Naive thymus-derived CD8-positive, alpha-beta T cell (primary cell): Measurements from ENCODE around the gene MAPKBP1. TPM values are rescaled to one million over a fixed set of nuclear protein-coding genes. Genes with fewer than 3 reads are reported as not detected.
A peak's percentile ranks its signal among the peaks of the same experiment; 100 is the strongest.

Experiments used
- ATAC-seq, 2 donors: fragments of 150-1000 bp; cut with Tn5 transposase in 1 of 2; sonication (Bioruptor Pico), chemical (Tn5 transposase) in 1 of 2; 1 replicate in 1 of 2; 2 replicates in 1 of 2; pipeline ENCODE4 v1.10.0; 2021; ENCODE audit warnings: mild to moderate bottlenecking in 2 of 2, moderate library complexity in 2 of 2
- POLR2A ChIA-PET: fragments of 350-600 bp; sonication (Branson Sonifier 250); formaldehyde crosslinking; loops from one replicate; lab custom pipeline; 2021; ENCODE audit warnings: antibody characterized with exemption; lab: Charles Lee
- DNase-seq, 10 donors: peaks; one replicate each; pipeline versions ENCODE4 v3.0.0 to v3.0.0-alpha.2; 2020 to 2022
- H3K27ac Mint-ChIP-seq, 10 donors: one replicate each; pipeline ENCODE4 v1.8.0; 2020 to 2022; ENCODE audit warnings: mild to moderate bottlenecking in 10 of 10, mixed read lengths in 10 of 10, moderate library complexity in 4 of 10, inconsistent platforms in 1 of 10
- H3K27me3 Mint-ChIP-seq, 5 donors: one replicate each; pipeline ENCODE4 v1.8.0; 2021 to 2022; ENCODE audit warnings: mixed read lengths in 5 of 5
- H3K36me3 Mint-ChIP-seq, 3 donors: one replicate each; pipeline ENCODE4 v1.8.0; 2020 to 2022; ENCODE audit warnings: mixed read lengths in 3 of 3, mild to moderate bottlenecking in 2 of 3, inconsistent platforms in 1 of 3
- H3K4me1 Mint-ChIP-seq, 4 donors: one replicate each; pipeline ENCODE4 v1.8.0; 2021 to 2022; ENCODE audit warnings: mixed read lengths in 4 of 4
- H3K4me3 Mint-ChIP-seq, 10 donors: one replicate each; pipeline ENCODE4 v1.8.0; 2020 to 2022; ENCODE audit warnings: mild to moderate bottlenecking in 10 of 10, mixed read lengths in 10 of 10, moderate library complexity in 6 of 10, inconsistent platforms in 1 of 10
- H3K9me3 Mint-ChIP-seq, 9 donors: one replicate each; pipeline ENCODE4 v1.8.0; 2020 to 2022; ENCODE audit warnings: mixed read lengths in 9 of 9, mild to moderate bottlenecking in 3 of 9, inconsistent platforms in 1 of 9, moderate library complexity in 1 of 9
- polyA plus RNA-seq, 3 donors: library from polyadenylated mRNA; unstranded; fragments of 300-500 nt; fragmentation: Illumina TruSeq; gene quantifications; one replicate each; pipeline ENCODE4 v1.2.3, GENCODE V29; 2021
- total RNA-seq, 8 experiments: library from RNA in 2 of 8; stranded (reverse) in 2 of 8; gene quantifications; one replicate each; pipeline ENCODE4 v1.2.3 and lab custom pipeline; 2021 to 2026

The MAPKBP1 gene
- total and polyA plus RNA-seq, 5 experiments from 2014 or later = 1.5 to 39.8 (median 4.0) TPM

- H3K9me3 Mint-ChIP-seq = no peaks in the 10 kb centered on the region
- POLR2A ChIA-PET = interaction anchor here (0.5 to 3.7 kb wide), 21 partner anchors 9 to 414 kb away, joined by 3 to 37 read pairs (median 4); partner anchors contain the start of genes JMJD7 and MGA
- H3K36me3 Mint-ChIP-seq = peaks cover 0 to 11% (median 2%) of the 10 kb centered on the region in 3 donors
- peak overlapping the region; percentile 86 to 97 (median 96) for H3K27ac Mint-ChIP-seq
- H3K4me1 Mint-ChIP-seq = peaks cover 29 to 59% (median 55%) of the 10 kb centered on the region in 4 donors
- H3K27me3 Mint-ChIP-seq = no peaks in the 10 kb centered on the region
- DNase-seq (no peak), ATAC-seq (no peak)
- H3K4me3 Mint-ChIP-seq = peak overlapping the region; percentile 90 to 99 (median 96)
Measured at GRCh38 chr15:41773729-41774061, 589 bp upstream of the MAPKBP1 start.

DNA sequence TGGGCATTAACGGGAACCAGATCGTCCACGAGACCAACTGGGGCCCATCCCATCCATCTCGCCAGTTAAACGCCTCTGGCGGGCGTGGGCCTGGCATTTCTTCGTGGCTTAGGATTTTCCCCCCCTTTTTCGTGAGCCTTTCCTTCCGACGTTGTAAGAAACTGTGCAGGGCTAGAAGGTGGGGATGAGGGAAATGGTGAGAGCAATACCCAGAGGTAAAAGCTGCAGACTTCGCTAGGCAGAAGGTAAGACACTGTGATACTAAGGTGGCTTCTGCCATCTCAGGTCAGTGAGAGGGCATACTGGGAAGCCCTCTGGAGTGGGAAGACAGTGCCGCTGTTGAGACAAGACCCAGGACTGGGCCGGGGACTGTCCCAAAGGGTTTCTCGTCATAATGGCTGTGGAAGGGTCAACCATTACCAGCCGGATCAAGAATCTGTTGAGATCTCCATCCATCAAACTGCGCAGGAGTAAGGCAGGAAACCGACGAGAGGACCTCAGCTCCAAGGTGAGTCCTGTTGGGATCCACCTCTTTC, 666 bp downstream of the MAPKBP1 start:
- DNase-seq = peak in 1 of 10 donors; percentile 2
- Mint-ChIP-seq H3K4me1 (peaks cover 34 to 70% (median 66%) of the 10 kb centered on the region in 4 donors), H3K9me3 (no peaks in the 10 kb centered on the region), H3K27ac (peak overlapping the region; percentile 64 to 97 (median 92)), H3K4me3 (peak overlapping the region; percentile 90 to 99 (median 96)), H3K27me3 (no peaks in the 10 kb centered on the region), H3K36me3 (peaks cover 2 to 9% (median 6%) of the 10 kb centered on the region in 3 donors)
- no peak for ATAC-seq
- POLR2A ChIA-PET = interaction anchor here (0.5 to 3.7 kb wide), 12 partner anchors 8 to 219 kb away, joined by 3 to 37 read pairs (median 4); partner anchors contain the start of genes JMJD7 and MGA

DNA sequence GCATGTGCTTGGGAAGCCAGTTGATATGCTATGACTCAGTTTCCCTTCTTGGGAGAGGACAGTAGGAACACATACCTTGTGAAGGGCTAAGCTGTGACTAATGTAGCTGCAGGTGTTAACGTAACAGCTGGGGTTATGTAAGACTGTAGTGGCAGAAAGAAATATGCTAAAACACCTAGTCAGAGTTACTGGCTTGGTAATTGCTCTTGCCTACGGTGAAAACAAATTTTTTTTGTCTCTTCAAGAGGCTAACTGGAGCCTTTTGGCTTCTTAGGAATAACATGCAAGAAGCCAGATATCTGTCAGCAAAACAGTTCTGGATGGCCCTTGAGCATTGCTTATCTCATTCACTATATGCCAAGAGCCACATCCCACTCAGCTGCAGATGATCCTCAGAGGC, 1.4 kb downstream of the MAPKBP1 start:
- Mint-ChIP-seq H3K27me3 (no peaks in the 10 kb centered on the region), H3K27ac (peak overlapping the region in 7 of 10 donors; percentile 34 to 97 (median 84)), H3K36me3 (peaks cover 5 to 12% (median 7%) of the 10 kb centered on the region in 3 donors), H3K4me3 (peak overlapping the region; percentile 90 to 99 (median 96)), H3K4me1 (peaks cover 35 to 77% (median 71%) of the 10 kb centered on the region in 4 donors), H3K9me3 (no peaks in the 10 kb centered on the region)
- DNase-seq = no peak
- POLR2A ChIA-PET = interaction anchor here (3.7 kb wide), 1 partner anchor 36 kb away, joined by 37 read pairs; no protein-coding TSS in a partner anchor
- ATAC-seq = no peak

- Mint-ChIP-seq H3K9me3 (no peaks in the 10 kb centered on the region), H3K27ac (peak overlapping the region in 6 of 10 donors; percentile 3 to 72 (median 59)), H3K4me3 (peak overlapping the region in 4 of 10 donors; percentile 18 to 48 (median 24)), H3K4me1 (peaks cover 35 to 89% (median 78%) of the 10 kb centered on the region in 4 donors), H3K36me3 (peaks cover 5 to 23% (median 7%) of the 10 kb centered on the region in 3 donors), H3K27me3 (no peaks in the 10 kb centered on the region)
- POLR2A ChIA-PET = interaction anchor here (0.6 to 0.7 kb wide), 3 partner anchors 81 to 917 kb away, joined by 3 read pairs; no protein-coding TSS in a partner anchor
- DNase-seq (no peak), ATAC-seq (no peak)
Measured at GRCh38 chr15:41777421-41777973, 3.2 kb downstream of the MAPKBP1 start.

DNA sequence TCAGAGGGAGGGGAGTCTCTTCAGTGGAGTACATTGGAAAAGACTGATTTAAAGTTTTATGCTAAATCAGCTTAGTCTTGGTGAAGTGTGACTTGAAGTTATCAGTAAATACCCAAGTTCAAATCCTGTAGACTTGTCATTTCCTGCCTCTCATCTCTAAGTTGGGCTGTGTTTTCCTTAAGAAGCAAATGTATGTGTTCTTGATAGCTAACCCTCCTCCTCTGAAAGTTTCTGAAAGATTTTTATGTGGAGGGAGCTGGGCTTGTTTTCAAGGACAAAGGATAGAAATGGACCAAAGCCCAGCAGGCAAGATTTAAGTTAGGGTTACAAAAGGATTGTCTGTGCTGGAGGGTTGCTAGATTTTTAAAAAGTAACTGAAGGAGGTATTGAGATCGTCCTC, 4.2 kb downstream of the MAPKBP1 start:
- H3K4me1 Mint-ChIP-seq = peaks cover 36 to 89% (median 78%) of the 10 kb centered on the region in 4 donors
- no peaks in the 10 kb centered on the region for H3K27me3 Mint-ChIP-seq
- POLR2A ChIA-PET = interaction anchor here (0.6 kb wide), 1 partner anchor 88 kb away, joined by 5 read pairs; no protein-coding TSS in a partner anchor
- peak overlapping the region in 5 of 10 donors; percentile 19 to 72 (median 54) for H3K27ac Mint-ChIP-seq
- peaks cover 5 to 28% (median 9%) of the 10 kb centered on the region in 3 donors for H3K36me3 Mint-ChIP-seq
- ATAC-seq (no peak), DNase-seq (no peak)
- no peaks in the 10 kb centered on the region for H3K9me3 Mint-ChIP-seq
- H3K4me3 Mint-ChIP-seq = peak overlapping the region in 6 of 10 donors; percentile 1 to 46 (median 21)

GRCh38 chr15:41779662-41780157, 5.4 kb downstream of the MAPKBP1 start:
- H3K4me3 Mint-ChIP-seq = peak overlapping the region in 4 of 10 donors; percentile 8 to 27 (median 11)
- DNase-seq = no peak
- peak overlapping the region in 7 of 10 donors; percentile 2 to 84 (median 64) for H3K27ac Mint-ChIP-seq
- no peaks in the 10 kb centered on the region for H3K9me3 Mint-ChIP-seq
- POLR2A ChIA-PET = no interaction called here
- H3K4me1 Mint-ChIP-seq = peaks cover 30 to 83% (median 72%) of the 10 kb centered on the region in 4 donors
- no peak for ATAC-seq
- H3K36me3 Mint-ChIP-seq = peaks cover 5 to 28% (median 11%) of the 10 kb centered on the region in 3 donors
- H3K27me3 Mint-ChIP-seq = no peaks in the 10 kb centered on the region

GRCh38 chr15:41780266-41780665, 6.0 kb downstream of the MAPKBP1 start:
- Mint-ChIP-seq H3K27ac (peak overlapping the region in 7 of 10 donors; percentile 2 to 82 (median 25)), H3K4me1 (peaks cover 26 to 78% (median 69%) of the 10 kb centered on the region in 4 donors), H3K36me3 (peaks cover 5 to 28% (median 11%) of the 10 kb centered on the region in 3 donors), H3K9me3 (no peaks in the 10 kb centered on the region), H3K4me3 (peak overlapping the region in 2 of 10 donors; percentile 8 to 11), H3K27me3 (no peaks in the 10 kb centered on the region)
- DNase-seq (no peak), ATAC-seq (no peak)
- POLR2A ChIA-PET = no interaction called here

DNA sequence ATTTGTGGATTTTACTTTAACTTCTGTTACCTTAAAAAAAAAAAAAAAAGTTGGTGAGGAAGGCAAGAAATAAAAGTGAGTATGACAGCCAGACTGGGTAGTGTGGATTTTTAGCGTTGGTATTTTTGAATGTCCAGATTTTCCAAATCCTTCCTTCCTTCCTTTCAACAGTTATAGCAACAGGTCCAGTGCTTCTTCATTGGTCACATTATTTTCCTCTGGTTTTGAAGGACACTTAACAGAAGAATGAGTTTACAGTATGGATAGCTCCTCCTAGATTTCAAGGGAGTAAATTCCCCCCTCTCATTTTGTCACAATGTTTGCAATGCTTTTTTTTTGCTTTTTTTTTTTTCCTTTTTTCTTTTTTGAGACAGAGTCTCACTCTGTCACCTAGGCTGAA, 6.4 kb downstream of the MAPKBP1 start:
- Mint-ChIP-seq H3K9me3 (no peaks in the 10 kb centered on the region), H3K27me3 (no peaks in the 10 kb centered on the region), H3K4me1 (peaks cover 24 to 73% (median 64%) of the 10 kb centered on the region in 4 donors), H3K36me3 (peaks cover 5 to 28% (median 11%) of the 10 kb centered on the region in 3 donors), H3K27ac (peak overlapping the region in 5 of 10 donors; percentile 8 to 64 (median 37)), H3K4me3 (no peak overlapping the region)
- POLR2A ChIA-PET = interaction anchor here (0.7 kb wide), 2 partner anchors 160 to 191 kb away, joined by 4 read pairs; no protein-coding TSS in a partner anchor
- ATAC-seq (no peak), DNase-seq (no peak)

GRCh38 chr15:41782371-41783282, 8.3 kb downstream of the MAPKBP1 start:
- Mint-ChIP-seq H3K27ac (peak overlapping the region in 2 of 10 donors; percentile 49 to 82), H3K4me1 (peaks cover 16 to 54% (median 46%) of the 10 kb centered on the region in 4 donors), H3K4me3 (peak overlapping the region in 1 of 10 donors; percentile 62), H3K9me3 (no peaks in the 10 kb centered on the region), H3K27me3 (no peaks in the 10 kb centered on the region), H3K36me3 (peaks cover 5 to 27% (median 10%) of the 10 kb centered on the region in 3 donors)
- POLR2A ChIA-PET = interaction anchor here (1.4 to 1.5 kb wide), 2 partner anchors 8 to 11 kb away, joined by 3 to 4 read pairs; partner anchors contain the start of gene MAPKBP1
- no peak for ATAC-seq
- no peak for DNase-seq

DNA sequence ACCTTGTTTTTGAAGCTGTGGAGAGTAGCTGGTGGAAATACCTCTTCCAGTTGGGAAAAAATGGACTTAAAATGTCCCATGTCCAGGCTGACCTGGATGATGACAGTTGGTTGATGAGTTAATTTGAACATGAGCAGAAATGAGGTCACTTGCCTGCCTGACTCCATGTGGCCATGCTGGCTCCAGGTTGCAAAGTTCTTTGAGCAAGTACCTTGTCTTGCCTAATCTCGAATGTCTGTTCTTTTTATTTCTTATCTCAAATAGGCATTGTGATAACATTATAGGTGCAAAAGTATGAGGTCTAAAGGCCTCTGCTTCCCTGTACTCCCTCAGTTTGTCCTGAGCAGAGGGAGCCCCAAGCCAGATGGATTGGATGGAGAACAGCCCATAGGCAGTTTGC, 9.0 kb downstream of the MAPKBP1 start:
- Mint-ChIP-seq H3K36me3 (peaks cover 5 to 27% (median 10%) of the 10 kb centered on the region in 3 donors), H3K9me3 (no peaks in the 10 kb centered on the region), H3K27ac (peak overlapping the region in 2 of 10 donors; percentile 49 to 82), H3K4me3 (peak overlapping the region in 1 of 10 donors; percentile 62), H3K27me3 (no peaks in the 10 kb centered on the region), H3K4me1 (peaks cover 13 to 49% (median 41%) of the 10 kb centered on the region in 4 donors)
- ATAC-seq (no peak), DNase-seq (no peak)
- POLR2A ChIA-PET = interaction anchor here (1.4 to 1.5 kb wide), 2 partner anchors 9 to 11 kb away, joined by 3 to 4 read pairs; partner anchors contain the start of gene MAPKBP1

GRCh38 chr15:41788262-41788661, 14.0 kb downstream of the MAPKBP1 start:
- H3K27ac Mint-ChIP-seq = peak overlapping the region in 2 of 10 donors; percentile 18 to 20
- no peaks in the 10 kb centered on the region for H3K27me3 Mint-ChIP-seq
- peaks cover 0 to 2% (median under 1%) of the 10 kb centered on the region in 3 donors for H3K36me3 Mint-ChIP-seq
- DNase-seq = no peak
- H3K4me3 Mint-ChIP-seq = no peak overlapping the region
- H3K4me1 Mint-ChIP-seq = peaks cover 33 to 52% (median 48%) of the 10 kb centered on the region in 4 donors
- ATAC-seq = no peak
- no peaks in the 10 kb centered on the region for H3K9me3 Mint-ChIP-seq
- POLR2A ChIA-PET = no interaction called here
